ENCODE data around the gene TEAD3.

- no peak for TF ChIP-seq POLR2AphosphoS5 (IDR thresholded peaks at IDR 0.05; ENCODE audit: low read depth, low read length)
- TF ChIP-seq CTCF (IDR thresholded peaks at IDR 0.05): no peak
Observed at GRCh38 chr6:35448191-35448590, 48.7 kb downstream of the TEAD3 start.
